Activated CD4-positive, CD25-positive, alpha-beta regulatory T cell treated with anti-CD3 and anti-CD28 coated beads, Interleukin-2, amount 50 U/mL, for 72 hours (primary cell): Measurements from ENCODE around the gene TIGIT.

Experiments
- DNase-seq: peaks from one replicate; pipeline ENCODE4 v3.0.0; 2021

Gene TIGIT

GRCh38 chr3:114356066-114356465 lies 62.2 kb downstream of the TIGIT start:
- no peak for DNase-seq

DNA sequence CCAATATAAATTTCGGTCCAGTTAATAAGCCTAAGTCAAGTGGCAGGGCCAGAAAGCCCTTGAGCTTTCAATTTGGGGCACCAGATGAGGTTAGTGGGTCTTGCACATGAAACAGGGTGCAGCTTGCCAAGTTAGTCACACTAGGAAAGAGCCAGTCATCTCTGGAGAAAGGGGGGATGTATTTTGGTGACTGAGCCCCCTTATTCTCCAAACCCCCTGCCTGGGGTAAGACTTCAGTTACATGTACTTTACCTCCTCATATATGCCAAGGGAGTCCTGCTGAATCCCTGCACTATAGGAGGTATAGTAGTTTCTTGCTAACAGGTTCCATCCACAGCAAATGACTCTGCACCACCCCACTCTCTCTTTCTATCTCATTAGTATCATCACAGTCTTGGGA lies 62.7 kb downstream of the TIGIT start:
- DNase-seq = no peak
